Kidney tubule cell (primary cell): ENCODE measurements around the gene TMEM150B.

Experiments used
- DNase-seq: peaks from one replicate; pipeline ENCODE4 v3.0.0-alpha.2; 2018; ENCODE audit warnings: low spot score

TMEM150B gene

DNA sequence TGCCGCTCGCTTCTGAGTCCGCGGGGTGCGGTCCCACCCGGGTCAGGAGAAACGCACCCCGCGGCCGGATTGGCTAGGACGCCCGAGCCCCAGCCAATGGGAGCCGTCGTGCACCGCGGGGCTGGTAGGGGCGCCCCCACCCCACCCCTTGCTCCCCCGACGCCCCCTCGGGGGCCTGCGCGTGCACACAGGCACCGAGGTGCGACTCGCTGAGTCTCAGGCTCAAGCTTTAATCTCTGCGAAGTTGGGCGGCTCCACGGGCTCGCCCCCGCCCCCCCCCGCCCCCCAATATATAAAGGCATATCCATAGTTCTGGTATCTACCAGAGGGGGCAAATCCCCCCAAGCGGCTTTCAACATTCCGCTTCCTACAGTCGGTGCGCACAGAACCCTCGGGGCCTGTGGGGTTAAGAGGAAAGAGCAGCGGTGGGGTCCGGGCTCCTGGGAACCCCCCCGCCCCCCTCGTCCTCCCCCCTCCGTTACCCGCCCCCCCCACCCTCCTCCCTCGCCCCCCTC, 29.6 kb upstream of the TMEM150B start, which contains the start of gene COX6B2:
Gene COX6B2 (minus strand): TSS at position 22 of the 515 bp plus-strand sequence. CDS start 198 bp downstream, outside the sequence.
- DNase-seq: no peak

DNA sequence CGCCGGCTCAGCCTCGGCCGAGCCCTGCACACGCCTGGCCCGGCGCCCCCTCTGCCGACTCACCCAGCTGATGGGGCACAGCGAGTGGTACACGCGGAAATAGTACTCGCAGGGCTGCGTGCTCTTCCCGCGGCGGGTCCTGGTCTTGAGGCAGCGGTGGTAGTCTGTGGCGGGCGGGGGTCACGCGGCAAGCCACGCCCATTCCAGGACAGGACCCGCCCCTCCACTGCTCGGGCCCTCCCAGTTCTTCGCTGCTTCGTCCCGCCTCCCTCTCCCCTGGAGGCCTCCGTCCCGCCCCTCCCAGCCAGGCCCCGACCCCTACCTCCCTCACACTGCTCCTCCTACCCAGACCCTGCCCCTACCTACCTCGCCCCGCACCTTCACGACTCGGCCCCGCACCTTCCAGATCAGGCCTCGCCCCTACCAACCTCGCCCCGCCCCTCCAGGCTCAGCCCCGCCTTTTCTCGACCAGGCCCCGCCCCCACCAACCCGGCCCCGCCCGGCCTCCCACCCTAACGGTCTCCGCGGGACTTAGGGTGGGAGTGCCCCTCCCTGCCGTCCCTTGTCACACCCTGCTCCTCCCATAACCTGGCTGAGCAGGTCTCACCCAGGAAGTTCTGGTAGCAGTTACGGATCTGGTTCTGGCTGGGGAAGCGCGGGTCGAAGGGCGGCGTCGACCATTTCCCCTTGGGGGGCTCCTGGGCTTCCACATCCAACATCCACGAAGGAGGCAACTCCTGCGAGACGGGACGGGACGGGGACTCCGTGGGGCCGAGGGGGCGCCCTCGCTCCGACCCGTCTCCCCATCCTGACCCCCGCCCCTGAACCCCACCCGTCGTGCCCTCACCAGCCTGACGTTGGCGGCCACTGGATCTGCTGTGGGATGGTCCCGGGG, 28.9 kb upstream of the TMEM150B start:
- DNase-seq: peak; percentile 56

DNA sequence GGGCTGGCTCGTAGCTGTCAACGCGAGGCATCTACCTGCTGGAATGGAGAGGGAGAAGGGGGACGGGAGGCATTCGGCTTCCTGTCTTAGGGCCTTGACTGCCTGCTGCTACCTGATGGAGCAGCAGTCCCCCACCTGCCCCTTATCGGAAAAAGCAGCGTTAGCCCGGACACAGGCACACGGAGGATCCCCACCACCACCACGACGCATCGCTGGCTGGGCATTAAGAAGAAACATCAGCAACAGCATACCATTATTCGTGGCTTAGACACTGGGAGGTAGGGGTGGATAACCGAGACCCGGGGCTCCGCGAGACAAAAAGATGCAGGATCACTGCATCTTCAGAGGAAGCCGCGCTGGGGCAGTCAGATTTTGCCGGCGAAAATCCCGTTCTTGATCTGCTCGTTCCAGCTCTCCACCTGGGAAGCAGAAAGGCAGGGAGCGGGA, 28.2 kb upstream of the TMEM150B start:
- DNase-seq: no peak

DNA sequence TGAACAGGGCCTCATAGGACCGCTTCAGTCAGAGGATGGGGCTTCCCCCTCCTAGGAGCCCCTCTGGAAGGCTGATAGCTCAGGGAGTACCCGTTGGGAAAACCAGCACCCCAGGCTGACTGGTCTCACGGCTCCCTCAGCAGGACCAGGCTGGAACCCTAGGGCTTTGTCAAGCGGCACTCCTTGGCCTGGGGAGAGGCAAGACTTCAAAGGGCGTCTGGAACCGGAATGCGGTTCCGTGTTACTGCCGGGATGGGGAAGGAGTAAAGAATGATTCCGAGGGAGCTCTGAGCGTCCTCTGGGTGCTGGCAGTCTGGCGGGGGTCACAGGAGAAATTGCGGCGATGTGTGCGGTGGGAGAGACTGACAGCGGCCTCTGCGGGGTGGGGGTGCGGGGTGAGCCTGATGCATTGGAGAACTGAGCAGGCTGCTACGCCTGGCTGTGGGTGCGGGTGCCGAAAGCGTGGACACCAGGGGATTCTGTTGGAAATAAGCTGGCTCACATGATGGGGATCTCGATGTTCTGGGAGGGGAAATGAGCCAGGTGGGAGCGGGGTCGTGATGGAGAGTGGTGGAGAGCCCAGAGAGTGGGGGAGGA, 27.5 kb upstream of the TMEM150B start:
- DNase-seq: no peak

DNA sequence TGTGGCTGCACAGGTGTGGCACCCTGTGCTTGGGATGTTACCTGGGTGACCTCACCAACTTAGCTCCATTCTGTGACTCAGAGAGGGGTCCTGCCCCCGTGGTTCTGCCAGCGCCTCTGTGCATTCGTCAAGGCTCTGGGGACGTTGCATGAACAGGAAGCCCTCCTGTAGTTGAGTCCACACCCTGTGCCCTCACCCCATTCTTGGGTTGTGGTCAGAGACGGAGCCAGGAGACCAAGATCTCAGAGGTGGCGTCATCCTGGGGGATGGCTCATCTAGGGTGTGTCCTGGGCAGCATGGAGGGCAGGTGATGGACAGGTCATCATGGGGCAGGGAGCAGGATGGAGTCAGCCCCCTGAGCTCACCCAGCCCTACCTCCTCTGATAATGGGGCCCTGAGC, 26.9 kb upstream of the TMEM150B start:
- peak; percentile 66 for DNase-seq

DNA sequence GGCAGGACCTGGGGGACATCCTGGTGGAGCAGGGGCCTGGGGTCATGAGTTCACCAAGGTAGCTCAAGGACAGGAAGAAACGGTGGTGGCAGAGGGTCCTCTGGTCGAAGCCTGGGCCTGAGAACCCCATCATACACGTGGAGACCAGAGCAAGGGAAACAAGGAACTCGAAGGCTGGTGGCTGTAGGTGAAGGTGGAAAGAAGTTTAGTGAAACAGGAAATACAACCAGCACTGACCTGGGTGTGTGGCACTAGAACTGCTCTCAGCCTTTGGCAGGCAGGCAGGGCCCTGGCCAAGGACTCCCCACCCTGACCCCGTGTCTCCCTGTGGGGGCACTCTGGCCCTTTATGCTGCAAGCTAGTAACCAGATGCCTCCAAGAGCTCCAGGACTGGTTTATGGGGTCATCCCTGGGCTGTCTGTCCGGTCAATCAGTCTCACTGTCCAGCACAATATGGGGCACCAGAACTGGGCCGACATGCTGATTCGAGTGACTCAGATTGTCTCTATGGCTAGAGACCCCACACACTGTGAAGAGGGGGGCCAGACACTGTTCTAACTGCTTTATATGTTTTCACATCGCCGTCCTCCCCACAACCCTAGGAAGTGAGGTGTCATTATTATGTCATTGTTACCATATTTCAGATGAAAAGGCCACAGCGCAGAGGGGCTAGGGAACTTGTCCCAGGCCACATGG, 25.6 kb upstream of the TMEM150B start:
- DNase-seq: no peak

DNA sequence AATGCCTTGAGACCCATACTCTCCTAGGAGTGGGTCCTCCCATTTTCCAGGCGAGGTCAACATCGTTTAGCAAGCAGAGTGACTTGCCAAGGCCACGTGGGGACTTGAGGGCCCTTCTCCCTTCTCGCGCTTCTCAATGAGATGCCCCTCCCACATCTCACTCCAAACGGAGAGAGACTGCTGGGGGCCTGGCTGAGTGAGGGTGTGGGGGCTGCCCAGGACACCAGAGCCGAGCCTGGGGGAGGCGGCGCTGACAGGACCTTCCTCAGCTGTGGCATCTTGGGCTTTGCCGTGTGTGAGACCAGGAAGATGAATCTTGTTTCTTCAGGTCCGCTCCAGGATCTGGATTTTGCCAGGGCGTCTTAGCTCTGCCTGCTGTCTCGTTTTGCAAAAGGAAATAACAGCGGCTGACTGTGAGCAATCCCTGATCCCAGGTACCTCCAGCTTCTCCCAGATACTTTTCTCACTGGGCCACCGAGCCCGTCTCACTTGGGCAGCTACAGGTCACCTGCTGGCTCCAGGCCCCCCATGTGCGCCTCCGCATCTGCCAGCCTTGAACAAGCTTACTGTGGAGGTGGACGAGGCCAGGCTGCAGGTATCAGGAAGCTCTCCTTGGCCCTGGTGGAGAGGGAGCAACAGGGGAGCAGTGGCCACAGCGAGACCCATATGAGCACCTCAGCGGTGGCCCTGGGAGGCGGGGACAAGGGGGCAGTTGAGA, 23.3 kb upstream of the TMEM150B start:
- no peak for DNase-seq

DNA sequence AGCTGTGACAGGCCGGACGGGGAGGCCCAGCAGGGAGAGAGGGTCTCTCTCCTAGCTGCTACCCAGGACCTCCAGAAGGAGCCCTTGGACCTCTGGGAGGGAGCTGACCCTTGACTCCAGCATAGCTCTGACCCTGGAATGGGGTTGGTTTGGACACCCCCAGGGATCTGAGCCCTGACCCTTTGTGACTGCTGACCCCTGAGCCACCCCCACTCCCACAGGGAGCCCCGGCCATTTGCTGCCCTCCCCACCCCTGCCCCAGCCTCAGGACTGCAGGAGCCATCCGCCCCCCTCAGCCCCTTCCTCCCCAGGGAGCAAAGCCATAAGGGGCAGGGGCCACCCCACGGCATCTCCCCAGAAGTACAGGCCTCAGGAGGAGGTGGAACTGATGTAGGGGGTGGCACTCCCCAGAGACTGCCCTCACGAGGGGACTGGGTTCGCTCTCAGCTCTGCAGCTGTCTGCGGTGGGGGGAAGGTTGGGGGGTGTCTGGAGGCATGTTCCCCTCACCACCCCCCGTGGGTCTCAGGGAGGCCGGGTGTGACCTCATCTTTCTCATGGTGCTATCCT, 22.4 kb upstream of the TMEM150B start:
- no peak for DNase-seq

DNA sequence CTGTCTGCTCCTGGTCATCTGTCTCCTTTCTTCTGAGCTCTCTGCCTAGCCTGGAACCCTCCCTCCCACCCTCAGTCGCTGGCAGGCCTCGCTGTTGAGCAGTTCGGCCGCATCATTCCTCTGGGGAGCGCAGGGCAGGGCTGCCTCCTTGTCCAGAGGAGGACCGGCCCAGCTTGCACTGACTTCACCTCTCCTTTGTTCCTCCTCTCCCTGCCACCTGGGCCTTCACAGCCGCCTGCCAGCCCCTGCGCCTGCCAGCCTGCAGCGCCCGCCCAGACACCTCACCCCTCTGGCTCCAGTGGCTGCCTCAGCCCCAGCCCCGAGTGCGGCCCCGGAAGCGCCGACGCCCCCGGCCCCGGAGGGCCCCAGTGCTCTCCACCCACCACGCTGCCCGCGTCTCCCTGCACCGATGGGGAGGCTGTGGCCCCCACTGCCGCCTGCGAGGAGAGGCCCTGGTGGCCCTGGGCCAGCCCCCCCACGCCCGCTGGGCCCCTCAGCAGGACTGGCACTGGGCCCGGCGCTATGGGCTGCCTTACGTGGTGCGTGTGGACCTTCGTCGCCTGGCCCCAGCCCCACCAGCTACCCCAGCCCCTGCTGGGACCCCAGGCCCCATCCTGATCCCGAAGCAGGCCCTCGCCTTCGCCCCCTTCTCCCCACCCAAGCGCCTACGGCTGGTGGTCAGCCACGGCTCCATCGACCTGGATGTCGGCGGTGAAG, 21.7 kb upstream of the TMEM150B start:
- DNase-seq: no peak

DNA sequence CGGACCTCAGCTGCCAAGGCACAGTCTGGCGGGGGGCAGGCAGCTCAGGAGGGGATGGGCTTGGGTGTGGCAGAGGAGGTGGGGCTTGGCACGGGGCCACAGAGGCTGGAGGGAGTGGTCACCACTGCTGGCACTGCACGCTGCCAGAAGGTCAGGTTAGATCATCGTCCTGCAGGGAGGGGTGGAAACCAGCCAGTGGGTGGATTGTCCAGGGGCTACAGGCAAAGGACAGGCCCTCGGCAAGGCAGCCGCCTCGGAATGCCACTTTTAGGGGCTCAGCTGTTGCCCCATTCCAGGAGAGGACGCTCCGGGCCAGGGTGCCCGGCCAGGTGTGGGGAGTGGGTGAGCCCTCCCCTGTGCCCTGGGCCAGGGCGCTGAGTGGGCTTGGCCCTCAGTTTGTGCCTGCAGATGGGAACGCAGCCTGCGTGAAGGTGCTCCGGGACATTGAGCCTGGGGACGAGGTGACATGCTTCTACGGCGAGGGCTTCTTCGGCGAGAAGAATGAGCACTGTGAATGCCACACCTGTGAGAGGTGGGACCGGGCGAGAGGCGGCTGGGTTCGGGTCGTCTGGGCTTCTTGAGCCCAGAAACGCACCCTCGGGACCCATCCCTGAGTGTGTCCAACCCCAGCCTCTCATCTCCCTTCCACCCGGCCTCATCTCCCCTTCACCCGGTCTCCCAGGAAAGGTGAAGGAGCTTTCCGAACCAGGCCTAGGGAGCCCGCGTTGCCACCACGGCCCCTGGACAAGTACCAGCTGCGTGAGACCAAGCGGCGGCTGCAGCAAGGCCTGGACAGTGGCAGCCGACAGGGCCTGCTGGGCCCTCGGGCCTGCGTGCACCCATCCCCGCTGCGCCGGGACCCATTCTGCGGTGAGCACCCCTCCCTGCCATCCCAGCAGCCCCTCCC, 20.9 kb upstream of the TMEM150B start:
- no peak for DNase-seq

DNA sequence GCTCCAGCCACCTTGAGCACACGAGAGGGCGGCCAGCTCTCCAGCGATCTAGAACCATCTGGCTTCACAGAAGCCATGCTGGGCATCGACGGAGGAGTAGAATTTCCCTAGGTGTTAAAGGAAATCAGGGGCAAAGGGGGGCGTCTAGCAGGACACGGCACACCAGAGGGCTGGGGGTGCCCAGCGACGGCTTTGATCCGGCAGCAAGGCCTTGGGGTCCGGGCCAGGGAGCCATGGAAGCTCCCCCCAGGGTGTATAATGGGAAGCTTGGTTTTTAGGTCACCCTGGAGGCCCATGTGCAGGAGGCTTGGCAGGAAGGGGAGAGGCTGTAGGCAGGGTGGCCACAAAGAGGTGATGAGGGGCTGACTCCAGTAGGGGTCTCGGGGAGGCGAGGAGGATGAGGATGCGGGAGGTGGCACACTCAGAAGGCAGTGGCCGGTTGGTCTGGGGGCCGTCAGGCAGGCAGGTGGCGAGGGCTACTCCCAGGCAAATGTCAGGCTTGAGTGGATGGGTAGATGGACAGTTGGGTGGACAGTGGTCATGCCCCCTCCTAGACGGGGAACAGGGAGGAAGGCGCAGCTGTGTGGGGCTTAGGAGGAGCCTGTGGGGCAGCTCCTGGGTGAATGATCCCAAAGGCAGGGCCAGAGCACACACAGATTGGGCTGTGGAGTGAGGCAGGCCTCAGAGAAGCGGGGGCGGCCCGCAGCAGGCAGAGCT, 20.1 kb upstream of the TMEM150B start:
- no peak for DNase-seq

DNA sequence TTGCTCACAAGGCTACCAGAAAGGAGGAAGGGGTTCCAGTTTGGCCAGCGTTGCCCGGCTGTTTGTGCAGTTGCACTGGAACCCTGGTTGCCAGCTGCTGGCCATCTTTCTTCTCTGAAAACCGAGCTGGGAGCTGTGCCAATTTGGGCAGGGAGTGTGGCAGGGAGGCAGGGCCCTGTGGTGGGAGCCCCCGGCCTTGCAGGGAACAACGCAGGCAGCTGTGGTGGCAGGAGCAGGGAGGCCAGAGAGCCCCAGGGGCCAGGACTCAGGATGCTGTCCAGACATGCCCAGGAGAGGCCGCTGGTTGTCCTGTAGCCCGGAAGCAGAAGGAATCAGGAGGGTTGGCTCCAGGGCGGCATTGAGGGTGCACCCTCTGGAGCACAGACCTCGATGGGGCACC, 19.3 kb upstream of the TMEM150B start:
- DNase-seq: no peak

DNA sequence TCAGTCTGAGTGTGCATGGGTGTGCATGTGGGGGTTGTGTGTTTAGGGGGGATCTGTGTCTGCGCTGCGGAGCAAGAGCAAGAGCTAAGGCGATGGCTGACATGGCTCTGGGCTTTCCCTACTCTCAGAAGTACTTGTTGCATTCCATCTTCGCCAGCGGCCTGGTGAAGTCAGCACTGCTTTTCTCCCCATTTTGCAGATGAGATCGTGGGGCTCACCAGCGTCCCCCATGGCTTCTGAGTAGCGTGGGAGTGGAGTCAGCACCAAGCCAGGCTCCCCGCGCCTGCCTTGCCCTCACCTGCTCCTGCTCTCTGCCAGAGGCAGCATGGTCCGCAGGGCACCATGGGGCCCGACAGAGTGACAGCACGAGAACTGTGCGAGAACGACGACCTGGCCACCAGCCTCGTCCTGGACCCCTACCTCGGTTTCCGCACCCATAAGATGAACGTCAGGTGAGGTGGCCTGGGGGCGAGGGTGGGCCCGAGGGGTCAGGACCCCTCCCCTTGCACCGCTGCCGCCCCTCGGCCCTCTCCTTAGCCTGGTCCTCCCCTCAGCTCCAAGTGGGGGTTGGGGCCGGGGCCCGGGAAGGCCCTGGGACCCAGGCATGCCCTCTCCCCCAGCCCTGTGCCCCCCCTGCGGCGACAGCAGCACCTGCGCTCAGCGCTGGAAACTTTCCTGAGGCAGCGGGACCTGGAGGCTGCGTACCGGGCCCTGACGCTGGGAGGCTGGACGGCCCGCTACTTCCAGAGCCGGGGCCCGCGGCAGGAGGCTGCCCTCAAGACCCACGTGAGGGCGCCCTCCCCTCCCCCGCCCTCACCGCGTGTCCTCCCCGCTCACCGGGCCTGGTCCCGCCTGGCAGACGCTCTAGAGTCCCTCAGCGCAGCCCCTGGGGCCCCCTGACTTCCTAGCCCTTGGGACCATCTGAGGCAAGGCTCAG, 16.7 kb upstream of the TMEM150B start:
- no peak for DNase-seq

DNA sequence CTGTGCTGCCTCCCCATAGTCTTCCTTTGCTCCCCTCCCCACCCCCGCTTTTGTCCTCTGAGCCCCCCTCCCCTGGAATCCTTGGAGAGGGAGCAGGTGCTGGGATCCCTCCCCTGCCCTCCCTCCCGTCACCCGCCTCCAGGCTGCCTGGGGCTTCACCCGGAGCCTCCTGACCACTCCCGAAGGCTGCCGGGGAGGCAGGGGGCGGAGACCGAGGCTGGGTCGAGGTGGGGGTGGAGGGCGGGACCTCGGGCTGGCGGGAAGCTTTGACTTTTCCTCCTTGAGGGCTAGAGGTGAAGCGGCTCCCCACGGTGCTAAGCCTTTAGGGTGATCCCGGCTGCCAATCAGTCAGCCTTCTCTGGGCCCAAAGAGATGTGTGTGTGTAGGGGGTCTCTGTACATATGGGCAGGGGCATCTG, 16.0 kb upstream of the TMEM150B start:
- peak; percentile 76 for DNase-seq

DNA sequence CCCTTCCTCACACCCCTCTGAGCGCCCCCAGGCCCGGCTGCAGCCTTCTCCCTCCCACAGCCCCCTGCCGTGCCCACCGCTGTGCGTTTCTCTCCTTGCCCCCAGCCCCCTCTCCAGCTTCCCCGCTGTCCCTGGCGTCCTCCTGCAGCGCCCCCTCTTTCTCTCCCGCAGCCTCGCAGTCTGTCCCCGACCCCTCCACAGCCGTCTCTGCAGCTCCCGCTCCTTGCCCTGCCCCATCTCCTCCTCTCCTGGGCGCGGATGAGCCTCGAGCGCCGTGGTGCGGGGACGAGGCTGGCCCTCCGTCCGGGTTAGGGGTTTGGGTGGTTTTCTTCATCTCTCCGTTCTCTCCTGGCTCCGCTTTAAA, 15.6 kb upstream of the TMEM150B start:
- DNase-seq: no peak

DNA sequence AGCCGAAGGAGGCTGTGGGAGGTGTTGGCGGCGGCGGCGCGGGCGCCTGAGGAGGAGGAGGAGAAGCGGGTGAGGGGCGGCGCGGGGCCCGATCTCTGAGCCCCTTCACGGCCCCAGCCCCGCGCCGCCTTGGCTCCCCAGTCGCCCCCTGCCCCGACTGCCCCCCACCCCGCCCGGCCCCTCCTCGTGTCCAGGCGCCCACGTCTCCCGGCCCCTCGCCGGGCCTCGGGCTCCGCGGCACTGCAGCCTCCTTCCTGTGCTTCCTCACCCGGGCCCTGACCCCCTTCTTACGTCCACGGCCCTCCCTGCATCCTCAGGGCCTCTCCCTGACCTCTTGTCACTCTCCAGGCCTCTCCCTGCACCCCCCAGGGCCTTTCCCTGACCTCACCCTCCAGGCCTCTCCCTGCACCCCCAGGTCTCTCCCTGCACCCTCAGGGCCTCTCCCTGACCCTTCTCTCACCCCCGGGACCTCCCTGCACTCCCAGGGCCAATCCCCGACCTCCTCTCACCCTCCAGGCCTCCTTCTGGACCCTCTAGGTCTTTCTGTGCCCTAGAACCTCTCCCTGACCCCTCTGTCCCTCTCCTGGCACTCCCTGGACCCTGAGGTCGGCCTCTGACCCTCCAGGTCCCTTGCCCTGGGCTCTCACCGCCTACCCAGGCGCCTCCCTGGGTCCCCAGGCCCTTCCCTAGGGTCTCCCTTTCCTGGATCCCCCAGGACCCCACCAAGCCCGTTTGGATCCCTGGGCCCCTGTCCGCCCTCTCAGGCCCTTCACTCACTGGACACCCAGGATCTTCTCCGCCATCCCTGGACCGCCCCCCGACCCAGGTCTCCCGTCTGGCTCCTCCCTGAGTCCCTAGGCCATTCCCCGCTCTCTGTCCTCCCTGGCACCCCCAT, 15.0 kb upstream of the TMEM150B start:
- DNase-seq: no peak
